ENCODE measurements around the gene NEDD9. TPM values are rescaled to one million over a fixed set of nuclear protein-coding genes. Genes with fewer than 3 reads are reported as not detected.

NEDD9 gene
- total RNA-seq, 1 donor from 2014 or later, result 194 TPM

GRCh38 chr6:11212664-11213063 lies 19.8 kb downstream of the NEDD9 start:
- no peak overlapping the region for H3K4me3 ChIP-seq
- ATAC-seq, result peak; percentile 53
- H3K36me3 ChIP-seq, result peaks cover 69% of the 10 kb centered on the region

GRCh38 chr6:11211254-11211653 lies 21.2 kb downstream of the NEDD9 start:
- peak overlapping the region; percentile 68 for H3K27ac ChIP-seq
- no peaks in the 10 kb centered on the region for H3K27me3 ChIP-seq
- no peak for TF ChIP-seq CTCF (IDR thresholded peaks at IDR 0.05)
- no peaks in the 10 kb centered on the region for H3K9me3 ChIP-seq
- H3K36me3 ChIP-seq, result peaks cover 81% of the 10 kb centered on the region
- DNase-seq (no peak), ATAC-seq (no peak)
- H3K4me1 ChIP-seq, result peaks cover 100% of the 10 kb centered on the region
- no peak overlapping the region for H3K4me3 ChIP-seq
- intact Hi-C loops (cut with DNase I), result no loop called here

More at GRCh38 chr6:11212664-11213063, 19.8 kb downstream of the NEDD9 start:
- intact Hi-C loops (cut with DNase I), result no loop called here
- DNase-seq, result no peak
- peak overlapping the region; percentile 94 for H3K27ac ChIP-seq
- H3K27me3 ChIP-seq, result no peaks in the 10 kb centered on the region
- no peaks in the 10 kb centered on the region for H3K9me3 ChIP-seq
- TF ChIP-seq CTCF (IDR thresholded peaks at IDR 0.05), result no peak
- peaks cover 100% of the 10 kb centered on the region for H3K4me1 ChIP-seq

DNA sequence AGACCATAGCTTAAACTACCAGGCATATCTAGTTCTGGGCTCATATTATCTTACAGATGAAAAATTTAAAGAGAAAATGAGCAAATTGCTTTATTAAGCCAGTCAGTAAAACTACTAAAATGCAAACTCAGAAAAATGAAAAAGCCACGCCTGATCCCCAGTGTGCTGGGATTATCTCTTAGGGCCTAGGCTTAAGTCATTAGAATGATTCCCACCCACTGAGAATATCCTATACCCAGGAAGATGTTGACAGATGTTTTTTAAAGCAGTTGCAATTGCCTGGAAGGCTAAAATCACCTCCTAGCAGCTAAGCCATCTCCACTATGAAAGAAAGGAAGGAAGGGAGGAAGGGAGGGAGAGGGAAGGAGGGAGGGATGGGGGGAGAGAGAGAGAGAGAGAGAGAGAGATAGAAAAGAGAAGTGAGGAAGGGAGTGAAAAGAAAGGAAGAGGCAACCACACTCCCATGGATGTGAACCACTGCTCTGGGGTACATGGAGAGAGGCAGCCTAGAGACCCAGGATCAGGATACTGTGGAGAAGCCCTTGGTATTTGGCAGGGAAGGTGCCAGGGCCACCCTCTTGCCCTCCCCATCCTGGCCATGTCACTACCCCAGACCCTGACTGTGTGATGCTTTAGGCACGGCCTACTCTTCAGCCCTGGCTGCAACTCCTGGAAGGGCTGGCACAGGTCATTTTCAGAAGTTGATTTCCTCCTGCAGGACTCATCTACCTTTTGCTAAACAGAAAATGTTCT lies 21.9 kb downstream of the NEDD9 start:
- Histone ChIP-seq H3K27ac (peak overlapping the region; percentile 68), H3K4me1 (peaks cover 99% of the 10 kb centered on the region), H3K27me3 (no peaks in the 10 kb centered on the region), H3K9me3 (no peaks in the 10 kb centered on the region), H3K36me3 (peaks cover 81% of the 10 kb centered on the region), H3K4me3 (no peak overlapping the region)
- DNase-seq, result no peak
- ATAC-seq, result no peak
- TF ChIP-seq CTCF (IDR thresholded peaks at IDR 0.05), result no peak
- intact Hi-C loops (cut with DNase I), result no loop called here

- intact Hi-C loops (cut with DNase I), result no loop called here
- H3K4me1 ChIP-seq, result peaks cover 93% of the 10 kb centered on the region
- no peaks in the 10 kb centered on the region for H3K27me3 ChIP-seq
- ATAC-seq (no peak), DNase-seq (no peak)
- TF ChIP-seq CTCF (IDR thresholded peaks at IDR 0.05), result no peak
- peak overlapping the region; percentile 68 for H3K27ac ChIP-seq
- H3K9me3 ChIP-seq, result no peaks in the 10 kb centered on the region
- H3K4me3 ChIP-seq, result no peak overlapping the region
- peaks cover 82% of the 10 kb centered on the region for H3K36me3 ChIP-seq
Observed at GRCh38 chr6:11209906-11210305, 22.6 kb downstream of the NEDD9 start.

- Histone ChIP-seq H3K9me3 (no peaks in the 10 kb centered on the region), H3K27ac (peak overlapping the region; percentile 68), H3K4me3 (no peak overlapping the region), H3K27me3 (no peaks in the 10 kb centered on the region), H3K4me1 (peaks cover 88% of the 10 kb centered on the region), H3K36me3 (peaks cover 80% of the 10 kb centered on the region)
- intact Hi-C loops (cut with DNase I), result no loop called here
- ATAC-seq (no peak), DNase-seq (no peak)
- TF ChIP-seq CTCF (IDR thresholded peaks at IDR 0.05), result no peak
Observed at GRCh38 chr6:11209369-11209768, 23.1 kb downstream of the NEDD9 start.
